Right atrium auricular region (tissue), 2 donors: ENCODE data around the gene CFAP410. TPM values are rescaled to one million over a fixed set of nuclear protein-coding genes. Genes with fewer than 3 reads are reported as not detected.

Source experiments
- DNase-seq: peaks from one replicate; pipeline ENCODE4 v3.0.0-alpha.2; 2019; ENCODE audit warnings: low spot score
- H3K27ac ChIP-seq, 2 donors: fragments of 200-600 bp; sonication (generic); 1 replicate in 1 of 2; 2 replicates in 1 of 2; pipeline ENCODE4 v1.5.1; 2016 to 2019
- H3K27me3 ChIP-seq, 2 donors: fragments of 200-600 bp; sonication (generic); one replicate each; pipeline versions ENCODE4 v1.5.1 to v1.6.0; 2017 to 2019
- H3K36me3 ChIP-seq: fragments of 200-600 bp; sonication (generic); one replicate; pipeline ENCODE4 v1.5.1; 2016
- H3K4me1 ChIP-seq, 2 donors: fragments of 200-600 bp; sonication (generic); one replicate each; pipeline versions ENCODE4 v1.5.1 to v1.6.0; 2017 to 2019
- H3K4me3 ChIP-seq, 2 donors: fragments of 200-600 bp; sonication (generic); 1 replicate in 1 of 2; 2 replicates in 1 of 2; pipeline ENCODE4 v1.5.1; 2017 to 2019; ENCODE audit warnings: mild to moderate bottlenecking in 1 of 2, moderate library complexity in 1 of 2
- H3K9me3 ChIP-seq, 2 donors: fragments of 200-600 bp; sonication (generic); one replicate each; pipeline ENCODE4 v1.5.1; 2019
- total RNA-seq, 2 donors: library from RNA; depleted of rRNA; stranded (reverse); fragments of >200 nt; gene quantifications; one replicate each; pipeline ENCODE4 v1.1.0, GENCODE V29; 2016
- TF ChIP-seq, protein P1 (sequence below), 2 donors: fragments of 200-600 bp; sonication (generic); IDR thresholded peaks; one replicate each; pipeline ENCODE4 v1.5.1; 2019; ENCODE audit warnings: antibody characterized with exemption in 2 of 2

The CFAP410 gene
- total RNA-seq, 2 donors from 2014 or later: 21.4 to 23.2 TPM

GRCh38 chr21:44324854-44325107 is 14.4 kb downstream of the CFAP410 start:
- Histone ChIP-seq H3K9me3 (no peaks in the 10 kb centered on the region), H3K36me3 (peaks cover 50% of the 10 kb centered on the region), H3K27ac (no peak overlapping the region), H3K4me3 (no peak overlapping the region), H3K4me1 (no peaks in the 10 kb centered on the region), H3K27me3 (no peaks in the 10 kb centered on the region)
- TF ChIP-seq, protein P1, sequence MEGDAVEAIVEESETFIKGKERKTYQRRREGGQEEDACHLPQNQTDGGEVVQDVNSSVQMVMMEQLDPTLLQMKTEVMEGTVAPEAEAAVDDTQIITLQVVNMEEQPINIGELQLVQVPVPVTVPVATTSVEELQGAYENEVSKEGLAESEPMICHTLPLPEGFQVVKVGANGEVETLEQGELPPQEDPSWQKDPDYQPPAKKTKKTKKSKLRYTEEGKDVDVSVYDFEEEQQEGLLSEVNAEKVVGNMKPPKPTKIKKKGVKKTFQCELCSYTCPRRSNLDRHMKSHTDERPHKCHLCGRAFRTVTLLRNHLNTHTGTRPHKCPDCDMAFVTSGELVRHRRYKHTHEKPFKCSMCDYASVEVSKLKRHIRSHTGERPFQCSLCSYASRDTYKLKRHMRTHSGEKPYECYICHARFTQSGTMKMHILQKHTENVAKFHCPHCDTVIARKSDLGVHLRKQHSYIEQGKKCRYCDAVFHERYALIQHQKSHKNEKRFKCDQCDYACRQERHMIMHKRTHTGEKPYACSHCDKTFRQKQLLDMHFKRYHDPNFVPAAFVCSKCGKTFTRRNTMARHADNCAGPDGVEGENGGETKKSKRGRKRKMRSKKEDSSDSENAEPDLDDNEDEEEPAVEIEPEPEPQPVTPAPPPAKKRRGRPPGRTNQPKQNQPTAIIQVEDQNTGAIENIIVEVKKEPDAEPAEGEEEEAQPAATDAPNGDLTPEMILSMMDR (IDR thresholded peaks at IDR 0.05): no peak
- DNase-seq: no peak

DNA sequence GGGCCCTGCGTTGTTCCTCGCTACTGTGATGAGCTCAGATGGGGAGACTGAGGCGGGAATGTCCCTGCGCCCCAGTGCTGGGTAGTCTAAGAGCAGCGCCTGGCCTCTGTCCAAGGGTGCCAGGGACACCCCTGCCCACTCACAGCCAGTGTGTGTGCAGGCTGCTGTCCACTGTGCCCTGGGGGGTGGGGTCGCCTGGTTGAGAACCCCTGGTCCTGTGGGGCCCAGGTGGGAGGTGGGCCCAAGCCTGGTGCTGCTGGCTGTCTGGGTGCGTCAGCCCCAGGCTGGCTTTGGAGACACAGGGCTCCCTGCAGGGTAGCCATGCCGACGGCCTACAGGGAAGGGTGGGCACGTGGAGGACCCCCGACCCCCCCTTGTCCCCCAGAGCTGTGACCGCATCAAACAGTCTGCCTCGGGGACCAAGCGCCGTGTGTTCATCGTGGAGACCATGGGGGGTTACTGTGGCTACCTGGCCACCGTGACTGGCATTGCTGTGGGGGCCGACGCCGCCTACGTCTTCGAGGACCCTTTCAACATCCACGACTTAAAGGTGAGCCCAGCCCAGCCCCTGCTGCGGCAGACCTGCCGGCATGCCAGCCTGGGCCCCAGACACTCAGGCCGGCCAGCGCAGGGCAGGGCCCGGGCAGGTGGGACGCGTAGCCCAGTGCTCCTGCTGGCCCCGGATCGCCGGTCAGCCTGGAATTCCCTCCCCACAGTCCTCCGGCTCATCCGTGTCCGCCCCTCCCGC is 14.9 kb downstream of the CFAP410 start:
- TF ChIP-seq, protein P1 (IDR thresholded peaks at IDR 0.05): no peak
- Histone ChIP-seq H3K27ac (no peak overlapping the region), H3K4me3 (no peak overlapping the region), H3K27me3 (no peaks in the 10 kb centered on the region), H3K4me1 (no peaks in the 10 kb centered on the region), H3K9me3 (no peaks in the 10 kb centered on the region), H3K36me3 (peaks cover 53% of the 10 kb centered on the region)
- DNase-seq: no peak

DNA sequence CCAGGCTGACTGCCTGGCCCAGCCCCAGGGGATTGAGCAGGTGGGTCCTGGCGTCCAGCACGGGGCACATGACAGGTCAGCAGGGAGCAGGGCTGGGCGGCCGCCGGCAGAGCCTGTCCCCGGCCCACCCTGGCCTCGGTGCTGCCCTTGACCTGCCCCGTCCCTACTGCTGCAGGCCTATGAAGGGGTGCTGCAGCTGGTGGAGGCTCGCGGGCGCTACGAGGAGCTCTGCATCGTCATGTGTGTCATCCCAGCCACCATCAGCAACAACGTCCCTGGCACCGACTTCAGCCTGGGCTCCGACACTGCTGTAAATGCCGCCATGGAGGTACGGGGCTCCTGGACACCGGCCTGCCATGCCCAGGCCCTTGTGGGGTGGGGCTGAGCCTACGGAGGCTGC is 15.6 kb downstream of the CFAP410 start:
- no peaks in the 10 kb centered on the region for H3K4me1 ChIP-seq
- no peak for DNase-seq
- H3K4me3 ChIP-seq: no peak overlapping the region
- no peak overlapping the region for H3K27ac ChIP-seq
- H3K36me3 ChIP-seq: peaks cover 57% of the 10 kb centered on the region
- no peaks in the 10 kb centered on the region for H3K9me3 ChIP-seq
- TF ChIP-seq, protein P1 (IDR thresholded peaks at IDR 0.05): no peak
- H3K27me3 ChIP-seq: no peaks in the 10 kb centered on the region

DNA sequence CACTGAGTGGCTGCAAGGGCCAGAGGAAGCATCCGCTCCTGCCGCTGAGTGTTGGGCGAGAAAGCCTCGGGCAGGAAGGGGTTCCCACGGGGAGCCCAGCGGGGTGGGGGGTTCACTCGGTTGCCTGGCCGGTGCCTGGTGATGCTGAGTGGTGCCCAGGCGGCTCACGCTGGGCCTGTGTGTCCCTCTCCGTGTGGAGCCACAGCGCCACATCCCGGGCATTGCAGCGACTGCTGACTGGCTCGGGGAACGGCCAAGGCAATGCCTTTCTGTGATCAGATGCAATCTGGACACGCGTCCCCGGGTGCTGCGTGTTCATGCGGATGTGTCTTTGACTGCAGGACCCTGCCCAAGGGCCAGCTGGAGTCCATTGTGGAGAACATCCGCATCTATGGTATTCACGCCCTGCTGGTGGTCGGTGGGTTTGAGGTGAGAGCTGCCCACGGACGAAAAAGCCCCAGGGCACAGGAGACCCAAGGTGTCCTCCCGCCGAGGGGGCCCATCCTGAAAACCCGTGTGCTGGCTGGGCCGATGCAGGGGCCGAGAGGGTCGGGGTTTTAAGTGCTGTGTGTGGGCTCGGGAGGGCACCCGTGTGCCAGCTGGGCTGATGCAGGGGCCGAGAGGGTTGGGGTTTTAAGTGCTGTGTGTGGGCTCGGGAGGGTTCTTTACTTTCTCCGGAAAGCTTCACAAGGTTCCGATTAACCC is 16.4 kb downstream of the CFAP410 start:
- Histone ChIP-seq H3K9me3 (no peaks in the 10 kb centered on the region), H3K27ac (no peak overlapping the region), H3K4me1 (no peaks in the 10 kb centered on the region), H3K4me3 (no peak overlapping the region), H3K36me3 (peaks cover 62% of the 10 kb centered on the region), H3K27me3 (no peaks in the 10 kb centered on the region)
- TF ChIP-seq, protein P1 (IDR thresholded peaks at IDR 0.05): no peak
- DNase-seq: no peak

GRCh38 chr21:44321846-44322450 is 17.2 kb downstream of the CFAP410 start:
- Histone ChIP-seq H3K9me3 (no peaks in the 10 kb centered on the region), H3K4me1 (no peaks in the 10 kb centered on the region), H3K27ac (no peak overlapping the region), H3K27me3 (no peaks in the 10 kb centered on the region), H3K4me3 (no peak overlapping the region), H3K36me3 (peaks cover 63% of the 10 kb centered on the region)
- no peak for DNase-seq
- TF ChIP-seq, protein P1 (IDR thresholded peaks at IDR 0.05): no peak
